Endothelial cell of umbilical vein (primary cell): Measurements from ENCODE around the gene MKLN1. TPM values are rescaled to one million over a fixed set of nuclear protein-coding genes. Genes with fewer than 3 reads are reported as not detected.

ENCODE experiments used
- polyA plus RNA-seq, 4 experiments: library from polyadenylated mRNA; depleted of rRNA in 3 of 4; stranded (reverse) in 3 of 4; unstranded in 1 of 4; fragments of >200 nt; gene quantifications; 2 replicates each; pipeline versions ENCODE4 v1.2.1 to v1.2.3, GENCODE V29; 2011 to 2012; ENCODE audit warnings: missing spikeins in 1 of 4
- total RNA-seq: library from RNA; stranded (reverse); gene quantifications from 2 replicates; pipeline ENCODE4 v1.2.3, GENCODE V29; 2021

MKLN1 gene
- total and polyA plus RNA-seq, 2 donors (not counting 3 experiments of a cell fraction or from before 2014, with no cell fraction given): 12.2 to 32.1 TPM

Other genes with a start within 250 kb of the MKLN1 start
- 156 and 264 TPM in 2 replicates for gene PODXL, start 228.8 kb downstream of the MKLN1 start, total RNA-seq
- gene PODXL, start 228.8 kb downstream of the MKLN1 start, polyA plus RNA-seq: 86.4 and 97.3 TPM in 2 replicates